Measurements from ENCODE around the gene CRACR2B. TPM values are rescaled to one million over a fixed set of nuclear protein-coding genes. Genes with fewer than 3 reads are reported as not detected.
A peak's percentile ranks its signal among the peaks of the same experiment; 100 is the strongest.

The CRACR2B gene
- total and polyA plus RNA-seq, 2 of the 13 experiments (the other 11 are each of a cell fraction or from before 2014, with no cell fraction given) = 14.9 to 21.0 TPM

- TF ChIP-seq HMGXB4 (CRISPR knock-in tag; IDR thresholded peaks at IDR 0.05; ENCODE audit: borderline replicate concordance in 1 of 2, low read depth in 1 of 2) (peak in 1 of 2 experiments; percentile 39; a peak in 1 of 4 replicates), ZNF225 (CRISPR knock-in tag; IDR thresholded peaks at IDR 0.05) (no peak), HNRNPK (IDR thresholded peaks at IDR 0.05; ENCODE audit: low read depth, low read length, poor library complexity, severe bottlenecking) (peak; percentile 79), NAIF1 (CRISPR knock-in tag; IDR thresholded peaks at IDR 0.05; ENCODE audit: borderline replicate concordance) (no peak), RXRB (CRISPR knock-in tag; IDR thresholded peaks at IDR 0.05; ENCODE audit: borderline replicate concordance) (no peak), MIXL1 (CRISPR knock-in tag; IDR thresholded peaks at IDR 0.05) (no peak), TBX3 (IDR thresholded peaks at IDR 0.05; ENCODE audit: borderline replicate concordance) (no peak), ZNF263 (CRISPR knock-in tag; IDR thresholded peaks at IDR 0.05) (no peak), ZSCAN21 (CRISPR knock-in tag; IDR thresholded peaks at IDR 0.05; ENCODE audit: borderline replicate concordance) (no peak), ZBTB3 (CRISPR knock-in tag; IDR thresholded peaks at IDR 0.05; ENCODE audit: borderline replicate concordance, low read depth) (no peak), ZMYM2 (CRISPR knock-in tag; IDR thresholded peaks at IDR 0.05) (no peak), FOXO4 (CRISPR knock-in tag; conservative IDR thresholded peaks at IDR 0.05) (no peak), ZNF546 (CRISPR knock-in tag; conservative IDR thresholded peaks at IDR 0.05) (no peak), AGO2 (optimal IDR thresholded peaks at IDR 0.05; ENCODE audit: low read depth, low read length) (peak; percentile 92), NFYC (CRISPR knock-in tag; IDR thresholded peaks at IDR 0.05) (no peak), TOPORS (CRISPR knock-in tag; IDR thresholded peaks at IDR 0.05) (no peak), TRIM24 (CRISPR knock-in tag; IDR thresholded peaks at IDR 0.05) (no peak), ZNF674 (CRISPR knock-in tag; IDR thresholded peaks at IDR 0.05; ENCODE audit: low read depth) (no peak), SALL2 (CRISPR knock-in tag; IDR thresholded peaks at IDR 0.05) (no peak), HOXA3 (CRISPR knock-in tag; IDR thresholded peaks at IDR 0.05) (no peak), CBFB (CRISPR knock-in tag; IDR thresholded peaks at IDR 0.05) (no peak; the same call in 1 of the 2 replicates), RELA (CRISPR knock-in tag; IDR thresholded peaks at IDR 0.05) (no peak)
- TF ChIP-seq, protein P1, sequence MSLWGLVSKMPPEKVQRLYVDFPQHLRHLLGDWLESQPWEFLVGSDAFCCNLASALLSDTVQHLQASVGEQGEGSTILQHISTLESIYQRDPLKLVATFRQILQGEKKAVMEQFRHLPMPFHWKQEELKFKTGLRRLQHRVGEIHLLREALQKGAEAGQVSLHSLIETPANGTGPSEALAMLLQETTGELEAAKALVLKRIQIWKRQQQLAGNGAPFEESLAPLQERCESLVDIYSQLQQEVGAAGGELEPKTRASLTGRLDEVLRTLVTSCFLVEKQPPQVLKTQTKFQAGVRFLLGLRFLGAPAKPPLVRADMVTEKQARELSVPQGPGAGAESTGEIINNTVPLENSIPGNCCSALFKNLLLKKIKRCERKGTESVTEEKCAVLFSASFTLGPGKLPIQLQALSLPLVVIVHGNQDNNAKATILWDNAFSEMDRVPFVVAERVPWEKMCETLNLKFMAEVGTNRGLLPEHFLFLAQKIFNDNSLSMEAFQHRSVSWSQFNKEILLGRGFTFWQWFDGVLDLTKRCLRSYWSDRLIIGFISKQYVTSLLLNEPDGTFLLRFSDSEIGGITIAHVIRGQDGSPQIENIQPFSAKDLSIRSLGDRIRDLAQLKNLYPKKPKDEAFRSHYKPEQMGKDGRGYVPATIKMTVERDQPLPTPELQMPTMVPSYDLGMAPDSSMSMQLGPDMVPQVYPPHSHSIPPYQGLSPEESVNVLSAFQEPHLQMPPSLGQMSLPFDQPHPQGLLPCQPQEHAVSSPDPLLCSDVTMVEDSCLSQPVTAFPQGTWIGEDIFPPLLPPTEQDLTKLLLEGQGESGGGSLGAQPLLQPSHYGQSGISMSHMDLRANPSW (CRISPR knock-in tag; IDR thresholded peaks at IDR 0.05; ENCODE audit: borderline replicate concordance) = no peak
Observed at GRCh38 chr11:833114-833791, 5.5 kb downstream of the CRACR2B start (continued).

Data from HepG2 (cell line).